SK-N-SH (cell line): ENCODE measurements around the gene PRMT9.

Source experiments
- GABPA ChIP-seq: IDR thresholded peaks from 2 replicates; pipeline ENCODE4 v1.4.0; 2012; ENCODE audit warnings: low read depth, mild to moderate bottlenecking
- MXI1 ChIP-seq: IDR thresholded peaks from 2 replicates; pipeline ENCODE4 v1.6.1; 2012; ENCODE audit warnings: mild to moderate bottlenecking, low read depth, low read length, improper control_type of control experiment
- NFIC ChIP-seq: IDR thresholded peaks from 2 replicates; pipeline ENCODE4 v1.4.0; 2012; ENCODE audit warnings: borderline replicate concordance
- NRF1 ChIP-seq: IDR thresholded peaks from 2 replicates; pipeline ENCODE4 v1.6.1; 2012; ENCODE audit warnings: low read depth, mild to moderate bottlenecking, low read length
- POLR2AphosphoS5 ChIP-seq: IDR thresholded peaks from 2 replicates; pipeline ENCODE4 v1.6.1; 2012; ENCODE audit warnings: low read depth, low read length
- RAD21 ChIP-seq: IDR thresholded peaks from 2 replicates; pipeline ENCODE4 v1.6.1; 2012; ENCODE audit warnings: mild to moderate bottlenecking, low read length
- SIN3A ChIP-seq: IDR thresholded peaks from 2 replicates; pipeline ENCODE4 v1.6.1; 2012; ENCODE audit warnings: low read depth, mild to moderate bottlenecking, low read length, moderate library complexity, borderline replicate concordance
- SMC3 ChIP-seq: IDR thresholded peaks from 2 replicates; pipeline ENCODE4 v1.6.1; 2012; ENCODE audit warnings: low read depth, low read length, improper control_type of control experiment
- TF ChIP-seq, protein P1 (sequence below): fragments of 200-600 bp; sonication (generic); IDR thresholded peaks from 2 replicates; pipeline ENCODE4 v1.6.1; 2017; ENCODE audit warnings: antibody characterized with exemption, mild to moderate bottlenecking, moderate library complexity
- TF ChIP-seq, protein P2 (sequence below): IDR thresholded peaks from 2 replicates; pipeline ENCODE4 v1.4.0; 2012; ENCODE audit warnings: low read depth, borderline replicate concordance
- TF ChIP-seq, protein P3 (sequence below): IDR thresholded peaks from 2 replicates; pipeline ENCODE4 v1.4.0; 2012; ENCODE audit warnings: low read depth, borderline replicate concordance
- TF ChIP-seq, protein P4 (sequence below): fragments of 150-350 bp; IDR thresholded peaks from 2 replicates; pipeline ENCODE4 v1.6.1; 2017; ENCODE audit warnings: antibody characterized with exemption, low read length, low read depth, borderline replicate concordance

DNA sequence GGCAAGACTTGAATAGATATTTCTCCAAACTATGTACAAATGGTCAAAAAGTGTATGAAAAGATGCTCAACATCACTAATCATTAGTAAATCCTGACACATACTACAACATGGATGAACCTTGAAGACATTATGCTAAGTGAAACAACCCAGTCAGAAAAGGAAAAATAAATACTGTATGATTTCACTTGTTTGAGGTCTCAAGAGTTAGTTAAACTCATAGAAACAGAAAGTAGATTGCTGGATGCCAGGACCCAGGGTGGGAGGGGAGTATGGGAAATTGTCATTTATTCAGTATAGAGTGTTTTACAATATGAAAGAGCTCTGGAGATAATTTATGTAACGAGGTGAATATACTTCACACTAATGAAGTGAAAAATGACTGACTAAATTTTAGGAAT lies 32.4 kb downstream of the PRMT9 start:
- TF ChIP-seq SIN3A (no peak), NRF1 (no peak), SMC3 (no peak), GABPA (no peak), RAD21 (no peak), POLR2AphosphoS5 (no peak), NFIC (no peak), MXI1 (no peak)
- TF ChIP-seq, protein P1, sequence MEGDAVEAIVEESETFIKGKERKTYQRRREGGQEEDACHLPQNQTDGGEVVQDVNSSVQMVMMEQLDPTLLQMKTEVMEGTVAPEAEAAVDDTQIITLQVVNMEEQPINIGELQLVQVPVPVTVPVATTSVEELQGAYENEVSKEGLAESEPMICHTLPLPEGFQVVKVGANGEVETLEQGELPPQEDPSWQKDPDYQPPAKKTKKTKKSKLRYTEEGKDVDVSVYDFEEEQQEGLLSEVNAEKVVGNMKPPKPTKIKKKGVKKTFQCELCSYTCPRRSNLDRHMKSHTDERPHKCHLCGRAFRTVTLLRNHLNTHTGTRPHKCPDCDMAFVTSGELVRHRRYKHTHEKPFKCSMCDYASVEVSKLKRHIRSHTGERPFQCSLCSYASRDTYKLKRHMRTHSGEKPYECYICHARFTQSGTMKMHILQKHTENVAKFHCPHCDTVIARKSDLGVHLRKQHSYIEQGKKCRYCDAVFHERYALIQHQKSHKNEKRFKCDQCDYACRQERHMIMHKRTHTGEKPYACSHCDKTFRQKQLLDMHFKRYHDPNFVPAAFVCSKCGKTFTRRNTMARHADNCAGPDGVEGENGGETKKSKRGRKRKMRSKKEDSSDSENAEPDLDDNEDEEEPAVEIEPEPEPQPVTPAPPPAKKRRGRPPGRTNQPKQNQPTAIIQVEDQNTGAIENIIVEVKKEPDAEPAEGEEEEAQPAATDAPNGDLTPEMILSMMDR = no peak
- TF ChIP-seq, protein P2, sequence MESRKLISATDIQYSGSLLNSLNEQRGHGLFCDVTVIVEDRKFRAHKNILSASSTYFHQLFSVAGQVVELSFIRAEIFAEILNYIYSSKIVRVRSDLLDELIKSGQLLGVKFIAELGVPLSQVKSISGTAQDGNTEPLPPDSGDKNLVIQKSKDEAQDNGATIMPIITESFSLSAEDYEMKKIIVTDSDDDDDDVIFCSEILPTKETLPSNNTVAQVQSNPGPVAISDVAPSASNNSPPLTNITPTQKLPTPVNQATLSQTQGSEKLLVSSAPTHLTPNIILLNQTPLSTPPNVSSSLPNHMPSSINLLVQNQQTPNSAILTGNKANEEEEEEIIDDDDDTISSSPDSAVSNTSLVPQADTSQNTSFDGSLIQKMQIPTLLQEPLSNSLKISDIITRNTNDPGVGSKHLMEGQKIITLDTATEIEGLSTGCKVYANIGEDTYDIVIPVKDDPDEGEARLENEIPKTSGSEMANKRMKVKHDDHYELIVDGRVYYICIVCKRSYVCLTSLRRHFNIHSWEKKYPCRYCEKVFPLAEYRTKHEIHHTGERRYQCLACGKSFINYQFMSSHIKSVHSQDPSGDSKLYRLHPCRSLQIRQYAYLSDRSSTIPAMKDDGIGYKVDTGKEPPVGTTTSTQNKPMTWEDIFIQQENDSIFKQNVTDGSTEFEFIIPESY = no peak
- TF ChIP-seq, protein P3, sequence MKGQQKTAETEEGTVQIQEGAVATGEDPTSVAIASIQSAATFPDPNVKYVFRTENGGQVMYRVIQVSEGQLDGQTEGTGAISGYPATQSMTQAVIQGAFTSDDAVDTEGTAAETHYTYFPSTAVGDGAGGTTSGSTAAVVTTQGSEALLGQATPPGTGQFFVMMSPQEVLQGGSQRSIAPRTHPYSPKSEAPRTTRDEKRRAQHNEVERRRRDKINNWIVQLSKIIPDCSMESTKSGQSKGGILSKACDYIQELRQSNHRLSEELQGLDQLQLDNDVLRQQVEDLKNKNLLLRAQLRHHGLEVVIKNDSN = no peak
- TF ChIP-seq, protein P4, sequence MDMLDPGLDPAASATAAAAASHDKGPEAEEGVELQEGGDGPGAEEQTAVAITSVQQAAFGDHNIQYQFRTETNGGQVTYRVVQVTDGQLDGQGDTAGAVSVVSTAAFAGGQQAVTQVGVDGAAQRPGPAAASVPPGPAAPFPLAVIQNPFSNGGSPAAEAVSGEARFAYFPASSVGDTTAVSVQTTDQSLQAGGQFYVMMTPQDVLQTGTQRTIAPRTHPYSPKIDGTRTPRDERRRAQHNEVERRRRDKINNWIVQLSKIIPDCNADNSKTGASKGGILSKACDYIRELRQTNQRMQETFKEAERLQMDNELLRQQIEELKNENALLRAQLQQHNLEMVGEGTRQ = no peak
